Spleen (tissue), 11 donors: ENCODE results near the gene DUSP8. TPM values are rescaled to one million over a fixed set of nuclear protein-coding genes. Genes with fewer than 3 reads are reported as not detected.

Source experiments
- DNase-seq: peaks from one replicate; pipeline ENCODE4 v3.0.0-alpha.2; 2020
- H3K27ac ChIP-seq, 8 donors: fragments of 200-600 bp; sonication (generic) in 7 of 8; 1 replicate in 4 of 8; 2 replicates in 4 of 8; pipeline versions ENCODE4 v1.5.0 to v1.8.0; 2016 to 2021; ENCODE audit warnings: inconsistent platforms in 4 of 8, mild to moderate bottlenecking in 4 of 8, moderate library complexity in 1 of 8
- H3K27me3 ChIP-seq, 7 donors: fragments of 200-600 bp; sonication (generic) in 6 of 7; replicated peaks in 1 of 7; 1 replicate in 4 of 7; 2 replicates in 3 of 7; pipeline versions ENCODE4 v1.5.0 to v1.8.0; 2016 to 2021; ENCODE audit warnings: inconsistent platforms in 3 of 7, mild to moderate bottlenecking in 1 of 7
- H3K36me3 ChIP-seq, 6 donors: fragments of 200-600 bp; sonication (generic) in 5 of 6; 1 replicate in 4 of 6; 2 replicates in 2 of 6; pipeline versions ENCODE4 v1.5.0 to v1.8.0; 2016 to 2021; ENCODE audit warnings: inconsistent platforms in 2 of 6
- H3K4me1 ChIP-seq, 6 donors: fragments of 200-600 bp; sonication (generic) in 5 of 6; 1 replicate in 3 of 6; 2 replicates in 3 of 6; pipeline versions ENCODE4 v1.5.0 to v1.8.0; 2016 to 2021; ENCODE audit warnings: inconsistent platforms in 3 of 6
- H3K4me3 ChIP-seq, 8 donors: fragments of 200-600 bp; sonication (generic) in 7 of 8; 1 replicate in 4 of 8; 2 replicates in 4 of 8; pipeline versions ENCODE4 v1.5.0 to v1.8.0; 2016 to 2021; ENCODE audit warnings: inconsistent platforms in 4 of 8, mild to moderate bottlenecking in 4 of 8, moderate library complexity in 2 of 8
- H3K9me3 ChIP-seq, 8 donors: fragments of 200-600 bp; sonication (generic) in 7 of 8; 1 replicate in 4 of 8; 2 replicates in 4 of 8; pipeline versions ENCODE4 v1.5.0 to v1.8.0; 2016 to 2021; ENCODE audit warnings: inconsistent platforms in 4 of 8
- CTCF ChIP-seq, 11 experiments: fragments of 200-600 bp in 7 of 11; fragments of 450-650 bp in 4 of 11; sonication (generic) in 4 of 11; IDR thresholded peaks in 8 of 11; conservative IDR thresholded peaks in 3 of 11; 1 replicate in 7 of 11; 2 replicates in 4 of 11; pipeline versions ENCODE4 v1.4.0 to v1.8.0; 2016 to 2021; ENCODE audit warnings: antibody characterized with exemption in 11 of 11, inconsistent platforms in 4 of 11, mild to moderate bottlenecking in 1 of 11
- POLR2A ChIP-seq, 3 donors: fragments of 450-650 bp; IDR thresholded peaks; one replicate each; pipeline ENCODE4 v1.5.1; 2017; ENCODE audit warnings: antibody characterized with exemption in 3 of 3, mild to moderate bottlenecking in 1 of 3
- POLR2AphosphoS5 ChIP-seq, 3 donors: sonication (generic); formaldehyde crosslinking; IDR thresholded peaks; one replicate each; pipeline ENCODE4 v1.5.1; 2017; ENCODE audit warnings: antibody characterized with exemption in 3 of 3
- WGBS, 5 donors: extraction: QIAGEN DNeasy Blood & Tissue Kit in 3 of 5; methylation state at CpG; one replicate each; pipeline versions ENCODE4 v1.1.5 to v1.1.7; 2013 to 2018; 5-methylcytosine and 5-hydroxymethylcytosine counted together
- intact Hi-C: fragments of 100-400 bp; cut with DNase I; formaldehyde crosslinking; loops from one replicate; pipeline ENCODE4 v1.15.0; 2023; ENCODE audit warnings: low total_unique reads
- polyA plus RNA-seq, 3 donors: library from polyadenylated mRNA; stranded (reverse); fragments of 200-250 nt; gene quantifications; one replicate each; pipeline ENCODE4 v1.2.1, GENCODE V29; 2013
- total RNA-seq, 7 donors: library from RNA; depleted of rRNA in 3 of 7; stranded (reverse); fragments of >200 nt in 3 of 7; fragmentation: NEBNext Ultra II Directional in 4 of 7; extraction: Animal tissue kit (Norgen Biotek cat#: 25700) in 4 of 7; gene quantifications; one replicate each; pipeline versions ENCODE4 v1.1.0 to v1.2.1, GENCODE V29; 2016 to 2021
- donor health status: healthy with polysubstance abuse.
- donor health status: DM: no; HTN: no; CAD: no; lungs with moderate emphysema.
- donor health status: DM: no; HTN: no; CAD: no.
- donor health status: Bipolar disorder and iron deficiency.
- donor health status: healthy.
- donor health status: DM: no; HTN: no; CAD: no.
- donor health status: DM: yes; HTN: yes; CAD: no.

DUSP8 gene
- total and polyA plus RNA-seq, 10 donors: 0.38 to 18.4 (median 2.6) TPM

- Histone ChIP-seq H3K27me3 (peaks cover 0 to 81% (median 36%) of the 10 kb centered on the region in 7 donors), H3K4me3 (no peak overlapping the region), H3K9me3 (no peaks in the 10 kb centered on the region), H3K4me1 (peaks cover 17 to 28% (median 25%) of the 10 kb centered on the region in 6 donors), H3K36me3 (no peaks in the 10 kb centered on the region), H3K27ac (no peak overlapping the region)
- WGBS, 5 donors: 59 to 74% (median 68%) methylated on average over 5 of the region's 5 CpGs
- intact Hi-C loops: no loop called here
- DNase-seq: no peak
- no peak for TF ChIP-seq POLR2AphosphoS5 (IDR thresholded peaks at IDR 0.05)
- no peak for TF ChIP-seq CTCF (IDR thresholded peaks at IDR 0.05 in 8 of 11, conservative IDR thresholded peaks at IDR 0.05 in 3 of 11)
- TF ChIP-seq POLR2A (IDR thresholded peaks at IDR 0.05): no peak
Measured at GRCh38 chr11:1545432-1545831, 26.6 kb downstream of the DUSP8 start.

DNA sequence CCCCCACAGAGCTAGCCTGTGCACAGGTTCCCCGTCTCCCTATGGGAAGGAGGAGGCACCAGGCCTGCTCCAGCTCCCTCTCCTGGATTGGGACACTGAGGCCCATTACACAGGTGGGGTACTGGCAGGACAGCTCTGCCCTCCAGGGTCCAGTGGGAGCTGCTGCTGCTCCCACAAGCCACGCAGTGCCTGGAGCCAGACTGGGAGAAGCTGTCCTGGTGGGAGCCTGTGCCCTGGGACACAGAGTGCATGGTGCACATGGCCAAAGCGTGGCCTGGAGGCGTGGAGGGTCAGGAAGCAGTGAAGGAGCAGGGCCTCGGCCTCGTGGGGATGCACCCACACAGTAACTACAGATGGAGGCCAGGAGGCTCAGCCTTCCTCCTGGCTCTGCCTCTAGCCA, 27.5 kb downstream of the DUSP8 start:
- Histone ChIP-seq H3K9me3 (no peaks in the 10 kb centered on the region), H3K27ac (no peak overlapping the region), H3K4me3 (no peak overlapping the region), H3K27me3 (peaks cover 0 to 77% (median 36%) of the 10 kb centered on the region in 7 donors), H3K4me1 (peaks cover 17 to 28% (median 25%) of the 10 kb centered on the region in 6 donors), H3K36me3 (no peaks in the 10 kb centered on the region)
- TF ChIP-seq POLR2A (IDR thresholded peaks at IDR 0.05) (no peak), CTCF (IDR thresholded peaks at IDR 0.05 in 8 of 11, conservative IDR thresholded peaks at IDR 0.05 in 3 of 11) (no peak), POLR2AphosphoS5 (IDR thresholded peaks at IDR 0.05) (no peak)
- intact Hi-C loops: no loop called here
- no peak for DNase-seq
- 80 to 85% (median 81%) methylated on average over 5 to 6 of the region's 6 CpGs; no CpG with 5 or more reads in 1 of the 5 donors for whole genome bisulfite sequencing, 5 donors

- H3K9me3 ChIP-seq: no peaks in the 10 kb centered on the region
- no peak overlapping the region for H3K27ac ChIP-seq
- peaks cover 17 to 28% (median 25%) of the 10 kb centered on the region in 6 donors for H3K4me1 ChIP-seq
- peaks cover 0 to 76% (median 36%) of the 10 kb centered on the region in 7 donors for H3K27me3 ChIP-seq
- intact Hi-C loops: no loop called here
- H3K4me3 ChIP-seq: no peak overlapping the region
- TF ChIP-seq POLR2A (IDR thresholded peaks at IDR 0.05) (no peak), POLR2AphosphoS5 (IDR thresholded peaks at IDR 0.05) (no peak), CTCF (IDR thresholded peaks at IDR 0.05 in 8 of 11, conservative IDR thresholded peaks at IDR 0.05 in 3 of 11) (no peak)
- WGBS, 5 donors: 62 to 84% (median 81%) methylated on average over 7 to 13 of the region's 13 CpGs
- DNase-seq: no peak
- no peaks in the 10 kb centered on the region for H3K36me3 ChIP-seq
Measured at GRCh38 chr11:1543606-1544263, 28.3 kb downstream of the DUSP8 start.

DNA sequence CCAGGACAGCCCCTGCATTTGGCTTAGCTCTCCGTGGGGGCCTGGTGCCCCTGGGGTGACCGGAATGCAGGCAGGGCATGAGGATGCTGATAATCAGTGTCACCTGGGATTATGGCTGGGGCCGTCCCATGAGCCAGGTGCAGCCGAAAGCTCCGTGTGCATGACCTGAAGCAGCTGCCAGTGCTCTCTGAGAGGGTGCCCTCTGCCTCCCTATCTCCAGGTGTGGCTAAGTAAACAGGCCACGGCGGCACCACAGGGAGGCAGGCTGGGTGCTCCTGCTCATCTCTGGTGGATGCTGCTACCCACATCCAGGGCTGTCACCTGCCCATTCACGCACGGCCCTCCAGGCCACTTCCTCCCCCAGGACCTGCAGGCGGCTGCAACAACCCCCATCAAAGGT, 29.8 kb downstream of the DUSP8 start:
- 69 to 90% (median 77%) methylated on average over 4 to 10 of the region's 10 CpGs for WGBS, 5 donors
- intact Hi-C loops: no loop called here
- no peak for DNase-seq

More for the DNA sequence above, 29.8 kb downstream of the DUSP8 start:
- H3K9me3 ChIP-seq: no peaks in the 10 kb centered on the region
- no peak overlapping the region for H3K27ac ChIP-seq
- TF ChIP-seq CTCF (IDR thresholded peaks at IDR 0.05 in 8 of 11, conservative IDR thresholded peaks at IDR 0.05 in 3 of 11) (no peak), POLR2A (IDR thresholded peaks at IDR 0.05) (no peak), POLR2AphosphoS5 (IDR thresholded peaks at IDR 0.05) (no peak)
- H3K36me3 ChIP-seq: no peaks in the 10 kb centered on the region
- peaks cover 0 to 61% (median 23%) of the 10 kb centered on the region in 7 donors for H3K27me3 ChIP-seq
- H3K4me3 ChIP-seq: no peak overlapping the region
- peaks cover 5 to 18% (median 13%) of the 10 kb centered on the region in 6 donors for H3K4me1 ChIP-seq
